Type B pancreatic cell (in vitro differentiated cells): ENCODE measurements around the gene LSG1. TPM values are rescaled to one million over a fixed set of nuclear protein-coding genes. Genes with fewer than 3 reads are reported as not detected.

Experiments
- DNase-seq: peaks from one replicate; pipeline ENCODE4 v3.0.0; 2021; ENCODE audit warnings: mixed read lengths; ENCODE audit not compliant: unreplicated experiment; ENCODE audit errors: extremely low spot score
- H3K27ac Mint-ChIP-seq: 2 replicates; pipeline ENCODE4 v1.8.0; 2021; ENCODE audit warnings: mild to moderate bottlenecking, mixed read lengths
- H3K27me3 Mint-ChIP-seq: 2 replicates; pipeline ENCODE4 v1.8.0; 2021; ENCODE audit warnings: mixed read lengths
- H3K36me3 Mint-ChIP-seq: 2 replicates; pipeline ENCODE4 v1.8.0; 2021; ENCODE audit warnings: mixed read lengths
- H3K4me1 Mint-ChIP-seq: one replicate; pipeline ENCODE4 v1.8.0; 2021; ENCODE audit warnings: mixed read lengths; ENCODE audit not compliant: unreplicated experiment
- H3K4me3 Mint-ChIP-seq: 2 replicates; pipeline ENCODE4 v1.8.0; 2021; ENCODE audit warnings: mild to moderate bottlenecking, mixed read lengths
- H3K9me3 Mint-ChIP-seq: 2 replicates; pipeline ENCODE4 v1.8.0; 2021; ENCODE audit warnings: mixed read lengths
- CTCF ChIP-seq: fragments of 200-600 bp; sonication (generic); conservative IDR thresholded peaks from 2 replicates; pipeline ENCODE4 v1.5.0; 2021; ENCODE audit warnings: antibody characterized with exemption, mild to moderate bottlenecking
- total RNA-seq: library from RNA; stranded (reverse); gene quantifications from 2 replicates; pipeline ENCODE4 v1.2.1, GENCODE V29; 2021; ENCODE audit warnings: low replicate concordance

The LSG1 gene
- total RNA-seq, 1 donor from 2014 or later = 45.3 TPM

GRCh38 chr3:194620196-194620595 lies 51.8 kb downstream of the LSG1 start:
- Mint-ChIP-seq H3K4me1 (peaks cover 14% of the 10 kb centered on the region), H3K27me3 (no peaks in the 10 kb centered on the region), H3K36me3 (peaks cover 3% of the 10 kb centered on the region), H3K4me3 (no peak overlapping the region), H3K27ac (no peak overlapping the region), H3K9me3 (no peaks in the 10 kb centered on the region)
- no peak for TF ChIP-seq CTCF
- no peak for DNase-seq

- no peak overlapping the region for H3K27ac Mint-ChIP-seq
Measured at GRCh38 chr3:194619741-194620140, 52.2 kb downstream of the LSG1 start.

GRCh38 chr3:194618858-194619608 lies 53.0 kb downstream of the LSG1 start:
- DNase-seq = no peak
- TF ChIP-seq CTCF = no peak
- Mint-ChIP-seq H3K27me3 (no peaks in the 10 kb centered on the region), H3K4me1 (peaks cover 13% of the 10 kb centered on the region), H3K4me3 (no peak overlapping the region), H3K27ac (no peak overlapping the region), H3K36me3 (peaks cover 3% of the 10 kb centered on the region), H3K9me3 (no peaks in the 10 kb centered on the region)

More at GRCh38 chr3:194619741-194620140, 52.2 kb downstream of the LSG1 start:
- no peak for DNase-seq
- Mint-ChIP-seq H3K9me3 (no peaks in the 10 kb centered on the region), H3K4me3 (no peak overlapping the region), H3K4me1 (peaks cover 14% of the 10 kb centered on the region), H3K36me3 (peaks cover 3% of the 10 kb centered on the region), H3K27me3 (no peaks in the 10 kb centered on the region)
- no peak for TF ChIP-seq CTCF

- no peak overlapping the region for H3K4me3 Mint-ChIP-seq
- H3K4me1 Mint-ChIP-seq = peaks cover 5% of the 10 kb centered on the region
- no peaks in the 10 kb centered on the region for H3K36me3 Mint-ChIP-seq
- TF ChIP-seq CTCF = no peak
- no peak overlapping the region for H3K27ac Mint-ChIP-seq
- no peak for DNase-seq
- no peaks in the 10 kb centered on the region for H3K9me3 Mint-ChIP-seq
- no peaks in the 10 kb centered on the region for H3K27me3 Mint-ChIP-seq
Measured at GRCh38 chr3:194617827-194618226, 54.2 kb downstream of the LSG1 start.

- no peak for DNase-seq
- no peak for TF ChIP-seq CTCF
- H3K36me3 Mint-ChIP-seq = no peaks in the 10 kb centered on the region
- H3K27ac Mint-ChIP-seq = no peak overlapping the region
- H3K9me3 Mint-ChIP-seq = no peaks in the 10 kb centered on the region
- H3K27me3 Mint-ChIP-seq = no peaks in the 10 kb centered on the region
- no peak overlapping the region for H3K4me3 Mint-ChIP-seq
- peaks cover 3% of the 10 kb centered on the region for H3K4me1 Mint-ChIP-seq
Measured at GRCh38 chr3:194617143-194617671, 54.8 kb downstream of the LSG1 start.
